Amniotic stem cell (primary cell): Measurements from ENCODE around the gene TMEM121.

Experiments
- DNase-seq: peaks from one replicate; lab custom pipeline; 2025; lab: John Stamatoyannopoulos, UW

The TMEM121 gene

DNA sequence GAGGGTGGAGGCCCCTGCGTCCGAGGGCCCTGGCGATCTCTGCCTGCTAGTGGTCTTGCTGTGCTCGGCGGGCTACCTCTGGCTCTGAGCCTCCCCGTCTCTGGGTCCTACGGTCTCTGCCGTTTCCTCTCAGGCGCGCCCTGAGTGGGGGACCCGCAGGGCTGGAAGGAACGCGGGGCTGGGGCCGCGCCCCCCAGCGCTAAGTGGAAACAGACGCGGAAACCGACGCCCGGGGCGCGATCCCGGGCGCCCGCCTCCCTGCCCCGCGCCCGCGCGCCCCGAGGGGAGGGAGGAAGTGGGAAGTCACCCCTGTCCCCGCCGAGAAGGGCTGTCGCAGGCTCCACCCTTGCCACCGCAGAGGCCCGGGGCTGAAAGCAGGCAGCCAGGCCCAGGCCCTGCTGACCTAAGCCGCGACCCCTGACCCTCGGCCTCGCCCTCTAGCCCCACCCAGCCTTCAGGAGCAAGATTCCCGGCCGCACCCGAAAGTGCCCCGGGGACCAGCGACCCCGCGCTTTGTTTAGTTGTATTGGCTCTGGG lies 38.9 kb upstream of the TMEM121 start:
- no peak for DNase-seq

GRCh38 chr14:105487986-105488777 lies 38.2 kb upstream of the TMEM121 start:
- DNase-seq = no peak

GRCh38 chr14:105488781-105489541 lies 37.4 kb upstream of the TMEM121 start:
- no peak for DNase-seq

DNA sequence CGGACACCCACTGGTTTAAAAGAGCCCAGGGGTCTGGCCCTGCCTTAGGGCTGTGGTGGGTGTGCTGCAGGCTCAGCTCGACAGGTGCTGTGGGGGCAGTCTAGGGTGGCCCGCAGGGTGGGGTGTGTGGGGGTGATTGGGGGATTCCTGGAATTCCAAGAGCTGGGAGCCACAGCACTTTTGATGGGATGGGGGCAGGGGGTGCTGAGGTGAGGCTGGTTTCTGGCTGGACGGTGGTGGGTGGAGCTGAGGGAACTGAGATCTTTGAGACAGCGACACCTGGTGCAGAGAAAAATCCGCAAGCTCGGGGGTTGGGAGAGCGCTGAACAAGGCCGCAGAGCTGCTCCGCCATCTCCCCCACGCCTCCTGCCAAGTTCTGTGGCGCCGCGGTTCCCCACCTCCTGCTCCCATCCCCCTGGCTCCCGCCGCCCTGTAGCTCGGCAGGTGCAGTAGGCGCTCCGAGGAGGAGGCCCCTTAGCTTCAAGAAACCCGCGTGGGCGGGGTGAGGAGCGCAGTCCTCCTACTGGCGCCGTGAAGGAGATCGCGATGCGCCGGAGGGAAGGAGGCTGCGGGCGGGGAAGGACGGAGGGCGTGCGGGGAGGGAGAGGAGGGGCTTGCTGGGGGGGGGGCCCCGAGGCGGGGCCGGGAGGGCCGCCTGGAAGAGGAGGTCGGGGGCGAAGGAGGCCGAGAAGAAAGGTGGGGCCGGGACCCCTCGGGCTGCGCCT lies 36.7 kb upstream of the TMEM121 start:
- peak; percentile 64 for DNase-seq

DNA sequence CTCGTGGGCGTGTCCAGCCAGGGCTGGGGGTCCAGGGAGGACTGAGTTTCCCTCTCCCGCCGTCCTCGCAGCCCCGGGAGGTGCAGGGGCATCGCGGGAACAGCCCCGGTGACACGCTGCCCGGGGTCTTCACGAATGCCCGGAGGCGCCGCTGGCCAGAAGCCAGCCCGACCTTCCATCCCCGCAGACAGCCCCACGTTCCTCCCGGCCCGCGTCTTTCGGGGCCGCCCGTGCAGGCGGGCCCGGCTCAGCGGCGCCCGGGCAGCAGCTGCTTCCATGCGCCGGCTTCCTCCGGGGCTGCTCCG lies 36.2 kb upstream of the TMEM121 start:
- no peak for DNase-seq

DNA sequence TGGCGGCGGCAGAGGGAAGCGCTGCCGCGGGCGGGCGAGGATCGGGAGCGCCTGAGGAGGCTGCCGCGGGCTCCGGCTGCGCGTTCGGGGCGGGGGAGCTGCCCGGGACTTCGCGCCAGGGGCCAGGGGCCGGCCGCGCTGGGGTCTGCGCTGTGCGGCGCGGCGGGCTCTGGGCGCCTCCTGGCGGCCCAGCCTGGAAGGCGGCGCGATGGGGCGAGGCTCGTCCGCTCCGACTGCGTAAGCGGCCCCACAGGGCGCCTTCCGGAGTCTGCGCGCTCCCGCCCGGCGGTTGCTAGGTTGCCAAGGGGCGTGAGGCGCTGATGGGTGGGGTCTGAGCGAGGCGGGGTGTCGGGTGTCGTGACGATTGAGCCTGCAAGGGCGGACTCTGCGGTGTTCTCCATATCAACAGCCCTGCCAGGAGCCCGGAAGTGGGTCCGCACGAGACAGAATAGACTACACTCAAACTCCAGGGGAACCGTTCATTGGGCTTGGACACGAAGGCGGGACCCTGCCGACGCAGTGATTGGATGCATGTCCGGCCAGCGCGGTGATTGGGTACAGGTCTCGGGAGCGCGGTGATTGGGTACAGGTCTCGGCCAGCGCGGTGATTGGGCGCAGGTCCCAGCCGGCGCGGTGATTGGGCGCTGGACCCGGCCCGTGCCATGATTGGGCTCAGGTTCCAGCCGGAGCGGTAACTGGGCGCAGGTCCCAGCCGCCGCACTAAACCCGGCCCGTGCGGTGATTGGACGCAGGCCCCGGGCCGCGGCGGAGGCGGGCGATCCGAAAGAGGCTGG lies 35.6 kb upstream of the TMEM121 start, which contains the start of gene TEDC1:
Gene TEDC1 (plus strand): TSS at position 675 of the 794 bp plus-strand sequence. CDS start 130 bp downstream, outside the sequence.
- peak; percentile 100 for DNase-seq

GRCh38 chr14:105491366-105491973 lies 34.9 kb upstream of the TMEM121 start:
- DNase-seq = no peak

DNA sequence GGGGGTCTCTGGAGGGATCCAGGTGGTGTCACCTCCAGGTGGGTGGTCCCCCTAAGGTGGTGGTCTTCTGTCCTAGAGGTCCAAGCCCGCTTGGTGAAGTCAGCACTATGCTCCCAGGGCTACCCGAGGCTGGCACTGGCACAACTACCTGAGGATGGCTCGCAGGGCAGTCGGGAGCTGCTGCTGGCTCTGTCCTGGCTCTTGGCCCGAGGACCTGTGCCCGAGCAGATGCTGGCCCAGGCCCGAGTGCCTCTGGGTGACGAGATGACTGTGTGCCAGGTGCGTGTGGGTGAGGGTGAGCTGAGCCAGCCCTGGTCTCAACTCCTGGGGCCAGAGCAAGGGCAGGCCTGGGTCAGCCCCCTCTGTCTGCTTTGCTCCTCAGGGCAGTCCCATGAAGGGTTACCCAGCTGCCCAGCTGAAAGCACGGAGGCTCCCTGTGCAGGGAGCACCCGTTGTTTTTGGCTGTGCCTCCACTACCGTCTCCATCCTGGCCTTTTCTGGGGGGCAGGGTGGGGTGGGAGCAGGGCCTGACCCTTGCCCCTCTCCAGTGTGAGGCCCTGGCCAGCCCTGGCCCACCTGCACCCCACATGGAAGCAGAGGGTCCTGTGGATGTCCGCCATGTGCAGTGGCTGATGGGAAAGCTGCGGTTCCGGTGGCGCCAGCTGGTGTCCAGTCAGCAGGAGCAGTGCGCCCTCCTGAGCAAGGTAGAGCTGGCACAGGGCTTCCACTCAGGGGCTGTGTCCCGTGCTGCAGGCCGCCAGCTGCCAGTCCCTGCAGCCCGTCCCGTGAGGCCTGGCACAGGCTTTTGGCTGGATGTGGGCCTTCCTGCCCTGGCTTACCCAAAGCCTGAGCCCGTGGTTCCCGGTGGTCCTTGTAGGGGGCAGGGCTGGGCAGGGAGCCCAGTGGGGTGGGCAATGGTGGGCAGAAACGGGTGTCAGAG lies 34.1 kb upstream of the TMEM121 start:
- no peak for DNase-seq

DNA sequence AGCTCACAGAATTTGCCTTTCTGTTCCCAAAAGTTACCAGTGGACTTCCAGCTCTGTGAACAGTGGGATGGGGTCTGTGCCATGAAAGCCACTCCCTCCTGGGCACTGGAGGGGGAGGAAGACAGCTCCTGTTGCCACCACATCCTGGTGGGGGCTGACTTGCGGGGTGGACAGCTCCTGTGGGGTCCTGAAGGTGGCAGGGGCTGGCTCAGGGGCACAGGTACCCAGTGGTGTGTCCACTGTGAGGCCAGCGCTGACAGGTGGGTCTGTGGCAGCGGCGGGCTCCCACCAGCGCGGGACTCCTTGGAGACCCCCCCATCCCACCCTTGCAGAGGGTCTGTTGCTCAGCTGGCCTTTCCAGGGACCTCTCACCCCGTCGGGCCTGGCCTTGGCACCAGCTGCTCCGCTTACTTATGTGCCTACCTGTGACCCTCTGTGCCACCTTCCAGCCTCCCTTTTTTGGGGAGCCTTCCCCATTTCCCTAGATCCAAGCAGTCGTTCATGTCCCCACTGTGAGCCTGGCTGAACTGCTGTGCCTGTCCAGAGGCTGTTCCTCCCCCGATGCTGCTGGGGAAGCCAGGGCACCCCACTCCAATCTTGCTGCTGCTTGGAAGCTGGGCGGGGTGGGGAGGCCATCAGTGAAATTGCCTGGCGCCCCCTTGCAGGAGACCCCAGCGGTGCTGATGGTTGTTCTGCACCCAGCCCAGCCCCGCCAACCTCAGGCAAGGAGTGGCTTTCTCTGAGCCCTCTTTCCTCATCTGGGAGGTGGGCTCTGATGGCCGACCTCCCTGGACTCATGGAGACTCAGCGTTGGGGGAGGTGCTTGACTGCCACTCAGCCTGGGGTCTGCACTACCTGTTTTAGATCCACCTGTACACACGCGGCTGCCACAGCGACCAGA lies 33.2 kb upstream of the TMEM121 start:
- no peak for DNase-seq

GRCh38 chr14:105493921-105494605 lies 32.3 kb upstream of the TMEM121 start:
- DNase-seq = no peak

DNA sequence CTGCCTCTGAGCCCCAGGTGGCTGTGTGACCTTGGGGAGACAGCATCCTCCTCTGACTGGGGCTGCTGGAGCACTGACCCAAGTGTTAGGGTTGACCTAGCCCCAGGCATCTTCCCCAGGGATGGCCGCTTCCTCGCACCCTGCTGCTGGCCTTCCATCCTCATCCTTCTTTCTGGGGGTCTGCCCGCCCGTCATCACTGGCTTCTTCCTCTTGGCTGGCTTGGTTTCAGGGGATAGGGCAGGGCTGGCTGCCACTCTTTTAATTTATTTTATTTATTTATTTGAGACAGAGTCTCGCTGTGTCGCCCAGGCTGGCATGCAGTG lies 31.8 kb upstream of the TMEM121 start:
- no peak for DNase-seq

DNA sequence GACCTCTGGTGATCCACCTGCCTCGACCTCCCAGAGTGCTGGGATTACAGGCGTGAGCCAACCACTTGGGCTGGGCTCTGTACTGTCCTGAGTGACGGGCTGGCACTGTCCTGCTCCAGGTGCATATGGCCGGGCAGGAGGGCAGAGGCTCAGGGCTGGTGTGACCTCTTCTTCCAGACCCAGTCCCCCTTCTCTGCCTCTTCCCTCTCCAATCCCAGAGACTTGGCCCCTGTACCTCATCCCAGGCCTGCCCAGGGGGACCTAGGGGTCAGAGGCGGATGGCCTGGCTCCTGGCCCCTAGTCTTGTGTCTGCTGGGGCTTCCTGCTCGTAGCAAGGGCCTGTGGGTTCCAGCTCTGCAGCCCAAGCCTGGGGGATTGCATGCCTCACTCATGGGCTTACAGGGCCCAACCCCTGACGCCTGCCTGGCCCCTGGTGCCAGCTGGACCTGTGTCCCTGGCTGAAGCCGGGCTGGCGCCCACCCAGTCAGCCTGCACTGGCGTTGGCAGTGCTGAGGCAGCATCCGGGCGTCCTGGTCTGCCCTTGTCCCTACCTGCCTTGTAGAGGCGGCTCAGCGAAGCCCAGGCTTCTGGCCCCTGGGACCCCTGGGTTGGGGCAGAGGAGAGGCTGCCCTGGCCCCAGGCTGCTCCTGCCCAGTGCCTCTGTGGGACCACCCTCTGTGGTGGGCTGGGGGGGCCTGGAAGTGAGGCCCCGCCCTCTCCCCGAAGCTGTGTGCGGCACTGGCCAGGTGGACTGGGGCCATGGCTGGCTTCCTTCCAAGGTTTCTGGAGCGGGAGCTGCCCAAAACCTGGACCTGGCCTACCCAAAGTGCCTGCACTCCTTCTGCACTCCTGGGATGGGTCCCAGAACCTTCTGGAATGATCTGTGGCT lies 31.0 kb upstream of the TMEM121 start:
- no peak for DNase-seq

- DNase-seq = no peak
Observed at GRCh38 chr14:105495990-105496830, 30.2 kb upstream of the TMEM121 start.

DNA sequence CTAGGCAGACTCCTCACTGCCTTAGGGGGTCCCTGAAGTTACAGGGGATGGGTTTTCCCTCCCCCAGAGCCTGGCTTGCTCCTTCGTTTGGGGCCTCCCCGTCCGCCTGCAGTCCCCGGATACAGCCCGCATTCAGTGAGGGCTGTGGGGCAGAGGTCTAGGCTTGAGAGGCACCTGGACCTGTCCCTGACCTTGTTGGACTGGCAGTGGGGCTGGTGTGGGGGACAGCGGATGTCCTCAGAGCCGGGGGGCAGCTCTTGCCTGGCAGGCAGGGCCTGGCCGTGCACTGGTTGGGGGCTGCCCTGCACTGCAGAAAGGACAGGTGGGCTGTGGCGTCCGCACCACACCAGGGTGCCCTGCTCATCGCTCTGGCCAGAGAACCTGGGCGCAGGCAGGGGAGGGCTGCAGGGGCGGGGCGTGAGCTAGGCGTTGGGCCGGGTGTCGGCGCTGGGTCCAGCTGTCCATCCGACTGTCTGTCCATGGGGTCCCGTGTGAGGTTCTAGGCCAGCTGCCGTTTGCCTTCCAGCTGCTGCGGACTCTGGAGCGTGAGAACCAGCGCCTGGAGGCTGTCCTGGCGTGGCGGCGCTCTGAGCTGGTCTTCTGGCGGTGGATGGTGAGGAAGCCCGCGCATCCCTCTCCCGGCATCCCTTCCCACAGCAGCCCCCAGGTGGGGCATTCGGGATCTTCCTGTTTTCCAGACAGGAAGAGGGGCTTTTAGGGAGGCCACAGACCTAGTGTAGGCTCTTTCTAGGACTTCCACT lies 29.4 kb upstream of the TMEM121 start:
- DNase-seq = no peak

GRCh38 chr14:105497671-105498429 lies 28.5 kb upstream of the TMEM121 start:
- DNase-seq = no peak
